ENCODE measurements around the gene EXOC3L4.
A peak's percentile ranks its signal among the peaks of the same experiment; 100 is the strongest.
"Not testable (repeated sequence)": the region's sequence is repeated elsewhere in the genome, so short reads cannot be mapped to it uniquely, and the experiment has no call there.

Gene EXOC3L4

GRCh38 chr14:103094406-103095209, at the start of gene EXOC3L4:
EXOC3L4 (plus strand) TSS chr14:103094725; CDS start chr14:103100220, 5,495 bp downstream.
- in situ Hi-C loops (cut with MboI; ENCODE audit: low pct_unique_long_range_greater_than_20kb, low sequenced_read_pairs) = loop anchor here (25.0 kb wide), 1 partner anchor 193 kb away; no protein-coding TSS in a partner anchor
- no peak for DNase-seq

GRCh38 chr14:103045371-103045869, 49.1 kb upstream of the EXOC3L4 start:
- in situ Hi-C loops (cut with MboI; ENCODE audit: low pct_unique_long_range_greater_than_20kb, low sequenced_read_pairs) = no loop called here
- peak; percentile 48 for DNase-seq

GRCh38 chr14:103047453-103047852, 47.1 kb upstream of the EXOC3L4 start:
- in situ Hi-C loops (cut with MboI; ENCODE audit: low pct_unique_long_range_greater_than_20kb, low sequenced_read_pairs); DNase-seq: not testable (repeated sequence)

DNA sequence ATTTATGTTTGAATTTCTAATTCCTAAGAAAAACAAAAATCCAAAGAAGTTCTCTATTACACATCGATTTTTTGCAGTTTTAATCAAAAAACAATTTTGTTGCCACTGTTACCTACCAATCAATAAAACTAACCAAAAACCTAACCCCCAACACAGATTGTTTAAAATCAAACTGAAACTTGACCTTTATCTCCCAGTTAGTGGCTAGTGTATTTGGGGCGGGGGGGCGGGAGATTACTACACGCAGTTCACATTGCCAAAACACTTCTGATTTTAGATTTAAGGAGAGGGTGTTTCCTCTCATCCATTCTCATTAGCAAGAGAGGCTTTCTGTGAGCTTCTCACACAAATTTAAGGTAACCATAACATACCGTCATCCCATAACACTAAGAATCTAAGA, 43.6 kb upstream of the EXOC3L4 start:
- in situ Hi-C loops (cut with MboI; ENCODE audit: low pct_unique_long_range_greater_than_20kb, low sequenced_read_pairs) = no loop called here
- DNase-seq = no peak

GRCh38 chr14:103052407-103052806, 42.1 kb upstream of the EXOC3L4 start:
- peak; percentile 72 for DNase-seq
- in situ Hi-C loops (cut with MboI; ENCODE audit: low pct_unique_long_range_greater_than_20kb, low sequenced_read_pairs) = no loop called here

DNA sequence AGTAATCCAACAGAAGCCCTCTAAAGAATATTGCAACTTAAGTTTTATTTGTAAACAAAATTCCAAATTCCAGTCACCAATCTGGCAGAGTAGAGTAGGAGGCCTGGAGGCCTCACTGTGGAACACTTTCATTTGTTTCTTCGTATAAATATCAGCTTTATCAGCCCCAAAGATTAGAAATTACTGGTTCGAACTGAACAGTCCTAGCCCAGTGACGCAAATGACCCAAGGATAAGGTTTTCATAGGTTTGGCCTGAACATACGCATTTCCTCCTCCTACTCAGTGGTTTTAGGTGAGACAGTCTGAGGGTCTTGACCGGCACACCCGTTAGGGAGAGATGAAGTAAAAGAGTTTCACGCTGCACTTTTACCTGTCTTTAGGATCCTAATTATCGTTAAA, 38.8 kb upstream of the EXOC3L4 start:
- no peak for DNase-seq
- in situ Hi-C loops (cut with MboI; ENCODE audit: low pct_unique_long_range_greater_than_20kb, low sequenced_read_pairs) = no loop called here

DNA sequence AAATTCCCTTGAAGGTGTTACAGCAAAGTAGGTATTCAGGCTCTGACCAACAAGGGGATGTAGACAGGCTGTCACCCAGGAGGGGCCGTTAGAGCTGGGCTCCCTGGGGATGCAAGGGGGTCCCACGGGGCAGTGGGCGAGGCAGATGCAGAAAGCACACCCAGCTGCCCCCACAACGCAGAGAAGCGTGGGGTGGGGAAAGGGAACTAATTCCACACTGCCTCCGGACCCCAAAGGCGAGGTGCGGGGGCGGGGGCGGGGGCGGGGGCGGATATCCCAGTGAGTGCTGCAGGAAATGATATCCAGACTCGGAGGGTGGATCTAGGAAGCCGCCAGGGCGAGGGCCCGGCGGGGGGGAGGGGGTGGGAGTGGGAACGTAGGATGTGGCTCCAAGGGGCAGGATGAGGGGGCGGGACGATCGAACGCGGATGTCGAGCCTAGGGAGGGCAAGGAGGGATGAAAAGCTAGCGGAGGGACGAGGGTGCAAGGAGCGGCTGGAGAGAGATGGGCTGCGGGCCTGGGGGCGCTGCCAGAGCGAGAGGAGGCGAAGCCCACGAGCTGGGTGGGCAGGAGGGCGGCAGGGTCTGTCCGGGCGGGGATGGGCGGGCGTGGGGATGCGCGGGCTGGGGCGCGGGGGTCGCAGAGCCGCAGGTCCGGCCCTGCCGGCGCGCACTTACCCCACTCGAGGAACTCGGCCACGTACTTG, 38.0 kb upstream of the EXOC3L4 start:
- DNase-seq = no peak
- in situ Hi-C loops (cut with MboI; ENCODE audit: low pct_unique_long_range_greater_than_20kb, low sequenced_read_pairs) = no loop called here

- DNase-seq = no peak
These were observed 37.5 kb upstream of the EXOC3L4 start for GRCh38 chr14:103057028-103057371.

GRCh38 chr14:103057372-103058163, 37.0 kb upstream of the EXOC3L4 start, which contains the start of gene CDC42BPB:
CDC42BPB (minus strand) TSS chr14:103057549; CDS start chr14:103057173, 376 bp downstream.
- DNase-seq = peak; percentile 54
- in situ Hi-C loops (cut with MboI; ENCODE audit: low pct_unique_long_range_greater_than_20kb, low sequenced_read_pairs) = no loop called here

More at GRCh38 chr14:103057028-103057371, 37.5 kb upstream of the EXOC3L4 start:
- in situ Hi-C loops (cut with MboI; ENCODE audit: low pct_unique_long_range_greater_than_20kb, low sequenced_read_pairs) = no loop called here

GRCh38 chr14:103058164-103059055, 36.1 kb upstream of the EXOC3L4 start:
- in situ Hi-C loops (cut with MboI; ENCODE audit: low pct_unique_long_range_greater_than_20kb, low sequenced_read_pairs) = no loop called here
- no peak for DNase-seq

GRCh38 chr14:103059556-103059955, 35.0 kb upstream of the EXOC3L4 start:
- in situ Hi-C loops (cut with MboI; ENCODE audit: low pct_unique_long_range_greater_than_20kb, low sequenced_read_pairs) = no loop called here
- no peak for DNase-seq

DNA sequence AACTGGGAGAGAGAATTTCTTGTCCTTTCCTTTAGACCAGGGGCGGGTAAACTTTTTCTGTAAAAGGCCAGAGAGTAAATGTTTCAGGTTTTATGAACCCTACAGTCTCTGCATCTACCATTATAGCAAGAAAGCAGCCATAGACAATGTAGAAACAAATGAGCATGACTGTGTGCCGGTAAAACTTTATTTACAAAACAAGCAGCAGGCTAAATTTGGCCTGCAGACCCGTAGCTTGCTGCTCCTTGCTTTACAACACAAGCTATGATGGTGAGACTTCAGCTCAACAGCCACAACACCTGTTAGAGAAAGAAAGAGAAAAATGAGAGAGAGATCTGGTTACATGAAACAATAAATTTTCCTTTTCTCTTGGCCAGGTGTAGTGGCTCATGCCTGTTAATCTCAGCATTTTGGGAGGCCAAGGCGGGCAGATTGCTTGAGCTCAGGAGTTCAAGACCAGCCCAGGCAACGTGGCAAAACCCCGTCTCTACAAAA, 33.0 kb upstream of the EXOC3L4 start:
- in situ Hi-C loops (cut with MboI; ENCODE audit: low pct_unique_long_range_greater_than_20kb, low sequenced_read_pairs) = no loop called here
- DNase-seq = no peak

- in situ Hi-C loops (cut with MboI; ENCODE audit: low pct_unique_long_range_greater_than_20kb, low sequenced_read_pairs) = no loop called here
- no peak for DNase-seq
These were observed 30.1 kb upstream of the EXOC3L4 start for GRCh38 chr14:103064436-103064835.

DNA sequence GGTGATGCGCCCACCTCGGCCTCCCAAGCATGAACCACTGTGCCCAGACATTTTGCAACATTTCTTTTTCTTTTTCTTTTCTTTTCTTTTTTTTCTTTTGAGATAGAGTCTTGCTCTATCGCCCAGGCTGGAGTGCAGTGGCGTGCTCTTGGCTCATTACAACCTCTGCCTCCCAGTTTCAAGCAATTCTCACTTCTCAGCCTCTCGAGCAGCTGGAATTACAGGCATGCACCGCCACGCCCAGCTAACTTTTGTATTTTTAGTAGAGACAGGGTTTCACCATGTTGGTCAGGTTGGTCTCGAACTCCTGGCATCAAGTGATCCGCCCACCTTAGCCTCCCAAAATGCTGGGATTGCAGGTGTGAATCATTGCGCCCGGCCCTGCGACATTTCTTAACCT, 29.5 kb upstream of the EXOC3L4 start:
- in situ Hi-C loops (cut with MboI; ENCODE audit: low pct_unique_long_range_greater_than_20kb, low sequenced_read_pairs) = no loop called here
- no peak for DNase-seq

DNA sequence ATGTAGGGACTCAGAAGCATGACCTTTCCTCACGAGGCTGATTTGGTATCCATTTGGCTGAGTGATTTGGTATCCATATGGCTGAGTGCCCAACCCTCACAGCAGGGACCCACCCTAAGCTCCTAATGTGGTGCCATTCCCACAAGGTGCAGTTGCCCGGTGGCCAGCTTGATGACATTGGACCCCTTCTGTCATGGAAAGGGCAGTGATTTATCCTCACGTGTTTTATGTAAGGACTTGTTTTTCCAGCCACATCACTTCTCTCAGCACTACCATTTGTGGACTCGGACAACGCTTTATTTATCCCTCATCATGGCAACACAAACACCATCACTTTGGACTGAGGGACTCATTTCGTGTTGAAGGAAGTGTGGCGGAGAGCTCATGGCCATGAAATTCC, 28.7 kb upstream of the EXOC3L4 start:
- in situ Hi-C loops (cut with MboI; ENCODE audit: low pct_unique_long_range_greater_than_20kb, low sequenced_read_pairs) = no loop called here
- no peak for DNase-seq

- DNase-seq = no peak
- in situ Hi-C loops (cut with MboI; ENCODE audit: low pct_unique_long_range_greater_than_20kb, low sequenced_read_pairs) = no loop called here
These were observed 28.1 kb upstream of the EXOC3L4 start for GRCh38 chr14:103066399-103066798.

GRCh38 chr14:103067231-103067954, 27.1 kb upstream of the EXOC3L4 start:
- DNase-seq = no peak
- in situ Hi-C loops (cut with MboI; ENCODE audit: low pct_unique_long_range_greater_than_20kb, low sequenced_read_pairs) = no loop called here
